H1 (cell line): ENCODE results near the gene KRT81. TPM values are rescaled to one million over a fixed set of nuclear protein-coding genes. Genes with fewer than 3 reads are reported as not detected.

Source experiments
- CTCF ChIA-PET: fragments of 300-600 bp; sonication (Branson Sonifier 250); formaldehyde crosslinking; loops from one replicate; lab custom pipeline; 2021; ENCODE audit not compliant: partially characterized antibody; lab: Charles Lee
- POLR2A ChIA-PET: fragments of 300-600 bp; sonication (Branson Sonifier 250); formaldehyde crosslinking; loops from one replicate; lab custom pipeline; 2021; ENCODE audit warnings: inconsistent platforms; ENCODE audit not compliant: partially characterized antibody; lab: Charles Lee
- DNase-seq, 2 experiments: peaks; one replicate each; pipeline versions ENCODE4 v3.0.0 to v3.0.0-alpha.2; 2010 to 2022; ENCODE audit warnings: low spot score in 2 of 2, low read depth in 1 of 2, mixed read lengths in 1 of 2
- FAIRE-seq: peaks from 2 replicates; lab custom pipeline; 2011; peaks lifted over from hg19 to GRCh38; lab: Jason Lieb, UNC
- H2AFZ ChIP-seq: 2 replicates; pipeline ENCODE4 v1.8.1; 2012; ENCODE audit warnings: low read length, inconsistent platforms
- H2AK5ac ChIP-seq: 2 replicates; pipeline ENCODE4 v1.6.1; 2013; ENCODE audit warnings: low read depth, low read length
- H2BK120ac ChIP-seq: replicated peaks from 2 replicates; pipeline ENCODE3; 2013; ENCODE audit warnings: low read depth, low read length, inconsistent platforms
- H2BK12ac ChIP-seq: 2 replicates; pipeline ENCODE4 v1.6.1; 2013; ENCODE audit warnings: low read depth, low read length
- H2BK15ac ChIP-seq: 2 replicates; pipeline ENCODE4 v1.6.1; 2013; ENCODE audit warnings: low read length
- H2BK20ac ChIP-seq: 2 replicates; pipeline ENCODE4 v1.6.1; 2013; ENCODE audit warnings: low read length
- H2BK5ac ChIP-seq: 2 replicates; pipeline ENCODE4 v1.6.1; 2013; ENCODE audit warnings: low read depth, low read length
- H3K14ac ChIP-seq: 2 replicates; pipeline ENCODE4 v1.6.1; 2013; ENCODE audit warnings: inconsistent platforms; ENCODE audit not compliant: insufficient read length
- H3K18ac ChIP-seq: 2 replicates; pipeline ENCODE4 v1.6.1; 2013; ENCODE audit warnings: low read length; ENCODE audit errors: extremely low read depth
- H3K23ac ChIP-seq: 2 replicates; pipeline ENCODE4 v1.6.1; 2013; ENCODE audit warnings: inconsistent platforms; ENCODE audit not compliant: insufficient read length
- H3K23me2 ChIP-seq: 2 replicates; pipeline ENCODE4 v1.6.1; 2013; ENCODE audit warnings: low read depth, low read length
- H3K27ac ChIP-seq: 2 replicates; pipeline ENCODE4 v1.6.1; 2011; ENCODE audit warnings: low read depth, low read length, inconsistent platforms
- H3K27me3 ChIP-seq, 4 experiments: replicated peaks in 1 of 4; 1 replicate in 1 of 4; 2 replicates in 3 of 4; pipeline versions ENCODE4 v1.6.1 to v1.8.1; 2011 to 2013; ENCODE audit warnings: low read length in 3 of 4, mild to moderate bottlenecking in 3 of 4, inconsistent platforms in 2 of 4, mixed read lengths in 2 of 4, moderate library complexity in 1 of 4; ENCODE audit not compliant: control insufficient read depth in 3 of 4, insufficient read depth in 3 of 4; ENCODE audit errors: extremely low read depth in 1 of 4
- H3K36me3 ChIP-seq, 4 experiments: 2 replicates each; pipeline versions ENCODE4 v1.6.1 to v1.8.1; 2011 to 2013; ENCODE audit warnings: mild to moderate bottlenecking in 4 of 4, low read length in 3 of 4, moderate library complexity in 2 of 4, control low read depth in 1 of 4, inconsistent platforms in 1 of 4; ENCODE audit not compliant: insufficient read depth in 4 of 4, control insufficient read depth in 2 of 4
- H3K4ac ChIP-seq: replicated peaks from 2 replicates; pipeline ENCODE3; 2013; ENCODE audit warnings: low read length, low read depth, mixed read lengths, inconsistent platforms; ENCODE audit not compliant: insufficient read length
- H3K4me1 ChIP-seq, 4 experiments: replicated peaks in 1 of 4; 1 replicate in 1 of 4; 2 replicates in 3 of 4; pipeline versions ENCODE4 v1.6.1 to v1.8.1; 2011 to 2013; ENCODE audit warnings: low read length in 3 of 4, inconsistent platforms in 2 of 4, mixed read lengths in 1 of 4; ENCODE audit not compliant: insufficient read depth in 4 of 4, control insufficient read depth in 3 of 4
- H3K4me2 ChIP-seq, 2 experiments: 2 replicates each; pipeline versions ENCODE4 v1.6.1 to v1.8.1; 2011 to 2013; ENCODE audit warnings: low read depth in 2 of 2, low read length in 2 of 2, control low read depth in 1 of 2, inconsistent platforms in 1 of 2, mild to moderate bottlenecking in 1 of 2; ENCODE audit not compliant: insufficient read depth in 1 of 2
- H3K4me3 ChIP-seq, 4 experiments: fragments of 200-600, 300-600 bp in 1 of 4; sonication (generic), shearing (Covaris generic), sonication (Bioruptor Twin) in 1 of 4; 2 replicates each; pipeline versions ENCODE4 v1.5.1 to v1.8.1; 2011 to 2016; ENCODE audit warnings: low read length in 4 of 4, low read depth in 3 of 4, control low read depth in 2 of 4, inconsistent platforms in 2 of 4, mild to moderate bottlenecking in 2 of 4, mixed read lengths in 1 of 4, moderate library complexity in 1 of 4; ENCODE audit not compliant: insufficient read depth in 2 of 4; ENCODE audit errors: extremely low read depth in 1 of 4
- H3K56ac ChIP-seq: replicated peaks from 2 replicates; pipeline ENCODE3; 2013; ENCODE audit warnings: low read depth, mild to moderate bottlenecking, mixed read lengths, low read length, inconsistent platforms; ENCODE audit not compliant: insufficient read length
- H3K79me1 ChIP-seq: 2 replicates; pipeline ENCODE4 v1.6.1; 2013; ENCODE audit warnings: low read depth, low read length, control low read depth
- H3K79me2 ChIP-seq, 2 experiments: 2 replicates each; pipeline versions ENCODE4 v1.6.1 to v1.8.1; 2012 to 2013; ENCODE audit warnings: low read length in 2 of 2, mild to moderate bottlenecking in 2 of 2, inconsistent platforms in 1 of 2; ENCODE audit not compliant: insufficient read depth in 2 of 2, control insufficient read depth in 1 of 2
- H3K9ac ChIP-seq, 4 experiments: replicated peaks in 1 of 4; 1 replicate in 1 of 4; 2 replicates in 3 of 4; pipeline versions ENCODE4 v1.6.1 to v1.8.1; 2011 to 2013; ENCODE audit warnings: low read depth in 3 of 4, low read length in 3 of 4, control low read depth in 2 of 4, mild to moderate bottlenecking in 2 of 4, moderate library complexity in 2 of 4, inconsistent platforms in 1 of 4; ENCODE audit errors: extremely low read depth in 1 of 4
- H3K9me3 ChIP-seq, 2 experiments: 2 replicates each; pipeline versions ENCODE4 v1.6.1 to v1.8.1; 2012 to 2013; ENCODE audit warnings: mild to moderate bottlenecking in 2 of 2, moderate library complexity in 2 of 2, control low read depth in 1 of 2, inconsistent platforms in 1 of 2, low read depth in 1 of 2, low read length in 1 of 2, mixed read lengths in 1 of 2; ENCODE audit not compliant: insufficient read depth in 2 of 2
- H4K20me1 ChIP-seq, 2 experiments: replicated peaks in 1 of 2; 2 replicates each; pipeline versions ENCODE3 to v1.8.1; 2011 to 2013; ENCODE audit warnings: inconsistent platforms in 2 of 2, low read length in 2 of 2, mild to moderate bottlenecking in 1 of 2; ENCODE audit not compliant: insufficient read depth in 2 of 2, control insufficient read depth in 1 of 2
- H4K5ac ChIP-seq: 2 replicates; pipeline ENCODE4 v1.6.1; 2013; ENCODE audit warnings: low read length, low read depth, mixed read lengths, inconsistent platforms; ENCODE audit not compliant: insufficient read length
- H4K8ac ChIP-seq: 2 replicates; pipeline ENCODE4 v1.8.0; 2013; ENCODE audit warnings: mild to moderate bottlenecking, moderate library complexity, low read length, inconsistent platforms; ENCODE audit not compliant: insufficient read depth; ENCODE audit errors: extremely low read depth
- H4K91ac ChIP-seq: replicated peaks from 2 replicates; pipeline ENCODE3; 2013; ENCODE audit warnings: low read length, mixed read lengths, inconsistent platforms; ENCODE audit not compliant: insufficient read length
- SIN3A ChIP-seq, 2 experiments: IDR thresholded peaks in 1 of 2; conservative IDR thresholded peaks in 1 of 2; 2 replicates each; pipeline ENCODE4 v1.6.1; 2011 to 2012; ENCODE audit warnings: low read length in 2 of 2, improper control_type of control experiment in 1 of 2, low read depth in 1 of 2, mild to moderate bottlenecking in 1 of 2
- WGBS, 2 experiments: shearing (Covaris generic) in 1 of 2; methylation state at CpG; one replicate each; pipeline versions ENCODE4 v1.1.6 to v1.1.7; 2013 to 2015; ENCODE audit warnings: low lambda C conversion rate in 2 of 2, mixed read lengths in 2 of 2, inconsistent platforms in 1 of 2, low coverage in 1 of 2, missing lambda C conversion rate in 1 of 2; ENCODE audit not compliant: insufficient replicate concordance in 2 of 2, insufficient coverage in 1 of 2, insufficient read length in 1 of 2; ENCODE audit errors: extremely low coverage in 1 of 2, missing lambda C conversion rate in 1 of 2; 5-methylcytosine and 5-hydroxymethylcytosine counted together
- polyA plus RNA-seq, 7 experiments: library from polyadenylated mRNA; depleted of rRNA in 3 of 7; stranded (reverse) in 5 of 7; unstranded in 2 of 7; fragments of >200 nt in 5 of 7; fragments of 200-250 nt in 2 of 7; gene quantifications; 1 replicate in 5 of 7; 2 replicates in 1 of 7; 4 replicates in 1 of 7; pipeline versions ENCODE4 v1.2.1 to v1.2.3, GENCODE V29; 2011 to 2013; ENCODE audit warnings: missing spikeins in 2 of 7, mixed read lengths in 2 of 7
- total RNA-seq: library from RNA; stranded (reverse); fragmentation: NEBNext Ultra II Directional; extraction: Animal tissue kit (Norgen Biotek cat#: 25700); gene quantifications from 2 replicates; pipeline ENCODE4 v1.2.1, GENCODE V29; 2021

KRT81 gene
- total and polyA plus RNA-seq, 2 of the 8 experiments (the other 6 are each of a cell fraction or from before 2014, with no cell fraction given): not detected

DNA sequence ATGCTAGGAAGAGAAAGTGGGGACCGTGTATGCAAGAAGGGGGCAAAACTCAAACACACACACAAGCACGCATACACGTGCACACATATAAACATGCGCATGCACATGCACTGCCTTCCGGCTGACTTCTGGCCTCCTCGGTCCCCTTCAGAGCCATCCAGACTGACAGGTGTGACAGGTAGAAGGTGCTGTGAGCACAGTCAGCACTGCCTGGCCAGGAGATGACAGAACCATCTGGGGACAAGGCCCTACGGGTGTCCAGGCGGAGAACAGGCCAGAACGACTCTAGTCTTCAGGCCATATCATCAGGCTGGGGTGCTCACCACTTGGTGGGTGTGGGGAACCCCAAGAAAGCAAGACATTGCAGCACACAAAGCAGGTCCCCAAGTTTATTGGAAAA lies 22.6 kb upstream of the KRT81 start:
- H3K4me2 ChIP-seq: no peak overlapping the region
- H2BK5ac ChIP-seq: no peak overlapping the region
- no peaks in the 10 kb centered on the region for H3K79me2 ChIP-seq
- POLR2A ChIA-PET: no interaction called here
- H2BK20ac ChIP-seq: no peak overlapping the region
- H3K9ac ChIP-seq: no peak overlapping the region
- H3K23ac ChIP-seq: no peak overlapping the region
- H3K56ac ChIP-seq: no peak overlapping the region
- H3K4me3 ChIP-seq: no peak overlapping the region
- no peak overlapping the region for H4K8ac ChIP-seq
- no peak overlapping the region for H3K14ac ChIP-seq
- no peaks in the 10 kb centered on the region for H3K4me1 ChIP-seq
- no peak overlapping the region for H4K91ac ChIP-seq
- no peak overlapping the region for H3K18ac ChIP-seq
- peaks cover 5 to 19% (median 10%) of the 10 kb centered on the region in 4 experiments for H3K27me3 ChIP-seq
- H2AK5ac ChIP-seq: no peak overlapping the region
- peaks cover 1% of the 10 kb centered on the region; the same call in 1 of the 2 replicates for H3K23me2 ChIP-seq
- H2BK120ac ChIP-seq: no peak overlapping the region
- no peak overlapping the region for H3K4ac ChIP-seq
- no peaks in the 10 kb centered on the region for H3K79me1 ChIP-seq
- CTCF ChIA-PET: interaction anchor here (1.2 to 19.8 kb wide), 13 partner anchors 3 to 159 kb away, joined by 3 to 353 read pairs (median 14); partner anchors contain the start of genes KRT83 and KRT86
- TF ChIP-seq SIN3A (conservative IDR thresholded peaks at IDR 0.05 in 1 of 2, IDR thresholded peaks at IDR 0.05 in 1 of 2; ENCODE audit: low read depth in 1 of 2, low read length in 2 of 2): no peak
- H2BK15ac ChIP-seq: no peak overlapping the region
- H3K27ac ChIP-seq: no peak overlapping the region
- H3K36me3 ChIP-seq: no peaks in the 10 kb centered on the region
- H4K5ac ChIP-seq: no peak overlapping the region
- WGBS, 2 experiments: 85% methylated on average over 9 of the region's 9 CpGs; no CpG with 5 or more reads in 1 of the 2 experiments
- FAIRE-seq: no peak
- H2BK12ac ChIP-seq: no peak overlapping the region
- H4K20me1 ChIP-seq: no peaks in the 10 kb centered on the region
- no peaks in the 10 kb centered on the region; a peak in 1 of 4 replicates for H3K9me3 ChIP-seq
- DNase-seq: no peak
- no peak overlapping the region for H2AFZ ChIP-seq
